ENCODE data around the gene MED13.

The MED13 gene

DNA sequence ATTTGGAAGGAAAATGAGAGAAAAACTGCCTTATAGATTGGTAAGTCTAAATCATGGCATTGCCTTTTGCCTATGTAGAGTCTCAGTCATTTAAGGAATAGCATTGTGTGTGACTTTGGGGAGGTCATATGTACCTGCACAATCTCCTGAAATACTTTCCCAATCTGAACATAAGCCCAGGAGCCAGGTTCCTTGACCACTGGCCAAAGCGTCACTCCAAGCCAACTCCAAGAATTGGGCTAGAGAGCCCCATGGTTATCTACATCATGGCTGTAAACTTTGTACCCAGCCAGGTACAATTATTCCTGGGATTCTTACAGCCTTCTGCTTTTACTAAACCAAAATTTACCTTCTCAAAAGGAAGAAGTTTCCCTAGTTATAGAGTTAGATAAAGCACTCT, 40.8 kb upstream of the MED13 start:
- H3K9me3 ChIP-seq (ENCODE audit: low read depth, low read length) = no peaks in the 10 kb centered on the region
- no peak overlapping the region for H3K9ac ChIP-seq (ENCODE audit: insufficient read length)
- no peak for TF ChIP-seq FOXP2 (optimal IDR thresholded peaks at IDR 0.05; ENCODE audit: control extremely low read depth, extremely low read length, insufficient read depth)
- TF ChIP-seq POLR2AphosphoS5 (IDR thresholded peaks at IDR 0.05; ENCODE audit: borderline replicate concordance, low read depth, low read length) = no peak
- no peak for TF ChIP-seq EZH2 (IDR thresholded peaks at IDR 0.05)
- H3K36me3 ChIP-seq (ENCODE audit: insufficient read depth, low read length) = no peaks in the 10 kb centered on the region
- no peak overlapping the region for H3K4me3 ChIP-seq
- DNase-seq (ENCODE audit: low read depth, low spot score) = no peak
- no peak overlapping the region for H3K27ac ChIP-seq

- DNase-seq (ENCODE audit: low read depth, low spot score) = no peak
- no peaks in the 10 kb centered on the region for H3K36me3 ChIP-seq (ENCODE audit: insufficient read depth, low read length)
- H3K9ac ChIP-seq (ENCODE audit: insufficient read length) = no peak overlapping the region
- H3K9me3 ChIP-seq (ENCODE audit: low read depth, low read length) = no peaks in the 10 kb centered on the region
- H3K4me3 ChIP-seq = no peak overlapping the region
- no peak for TF ChIP-seq POLR2AphosphoS5 (IDR thresholded peaks at IDR 0.05; ENCODE audit: borderline replicate concordance, low read depth, low read length)
- no peak overlapping the region for H3K27ac ChIP-seq
Observed at GRCh38 chr17:62105357-62105756, 40.3 kb upstream of the MED13 start.

- Histone ChIP-seq H3K4me3 (no peak overlapping the region), H3K36me3 (ENCODE audit: insufficient read depth, low read length) (no peaks in the 10 kb centered on the region), H3K9ac (ENCODE audit: insufficient read length) (no peak overlapping the region), H3K27ac (no peak overlapping the region), H3K9me3 (ENCODE audit: low read depth, low read length) (no peaks in the 10 kb centered on the region)
- DNase-seq (ENCODE audit: low read depth, low spot score) = no peak
- TF ChIP-seq EZH2 (IDR thresholded peaks at IDR 0.05) = no peak
- no peak for TF ChIP-seq POLR2AphosphoS5 (IDR thresholded peaks at IDR 0.05; ENCODE audit: borderline replicate concordance, low read depth, low read length)
- no peak for TF ChIP-seq FOXP2 (optimal IDR thresholded peaks at IDR 0.05; ENCODE audit: control extremely low read depth, extremely low read length, insufficient read depth)
Observed at GRCh38 chr17:62101515-62101914, 36.4 kb upstream of the MED13 start.

- H3K4me3 ChIP-seq = no peak overlapping the region
- DNase-seq (ENCODE audit: low read depth, low spot score) = no peak
- no peak for TF ChIP-seq FOXP2 (optimal IDR thresholded peaks at IDR 0.05; ENCODE audit: control extremely low read depth, extremely low read length, insufficient read depth)
- TF ChIP-seq POLR2AphosphoS5 (IDR thresholded peaks at IDR 0.05; ENCODE audit: borderline replicate concordance, low read depth, low read length) = no peak
- TF ChIP-seq EZH2 (IDR thresholded peaks at IDR 0.05) = no peak
- H3K9me3 ChIP-seq (ENCODE audit: low read depth, low read length) = no peaks in the 10 kb centered on the region
- H3K9ac ChIP-seq (ENCODE audit: insufficient read length) = no peak overlapping the region
- H3K27ac ChIP-seq = no peak overlapping the region
- no peaks in the 10 kb centered on the region for H3K36me3 ChIP-seq (ENCODE audit: insufficient read depth, low read length)
Observed at GRCh38 chr17:62101090-62101489, 36.0 kb upstream of the MED13 start.

DNA sequence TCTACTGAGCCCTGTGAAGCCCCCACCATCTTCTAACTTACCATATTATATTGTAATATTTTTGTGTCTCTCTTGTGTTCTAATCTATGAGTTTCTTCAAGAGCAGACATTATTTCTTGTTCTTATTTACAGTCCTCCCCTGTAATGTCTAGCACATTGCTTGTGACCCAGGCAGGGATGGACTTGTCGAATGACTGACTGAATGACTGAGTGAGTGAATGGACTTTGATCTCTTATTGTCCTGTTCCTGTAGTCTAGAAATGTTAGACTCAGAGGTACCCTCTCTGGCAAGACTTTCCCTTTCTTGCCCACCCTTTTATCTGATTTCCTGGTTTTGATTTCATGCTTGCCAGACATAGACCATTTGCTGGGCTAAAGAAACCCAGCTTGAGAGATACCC, 35.0 kb upstream of the MED13 start:
- TF ChIP-seq POLR2AphosphoS5 (IDR thresholded peaks at IDR 0.05; ENCODE audit: borderline replicate concordance, low read depth, low read length) = no peak
- TF ChIP-seq FOXP2 (optimal IDR thresholded peaks at IDR 0.05; ENCODE audit: control extremely low read depth, extremely low read length, insufficient read depth) = no peak
- no peak for TF ChIP-seq EZH2 (IDR thresholded peaks at IDR 0.05)

GRCh38 chr17:62099532-62099931, 34.5 kb upstream of the MED13 start:
- no peaks in the 10 kb centered on the region for H3K9me3 ChIP-seq (ENCODE audit: low read depth, low read length)

More for the DNA sequence above, 35.0 kb upstream of the MED13 start:
- DNase-seq (ENCODE audit: low read depth, low spot score) = no peak
- Histone ChIP-seq H3K27ac (no peak overlapping the region), H3K4me3 (no peak overlapping the region), H3K9me3 (ENCODE audit: low read depth, low read length) (no peaks in the 10 kb centered on the region), H3K36me3 (ENCODE audit: insufficient read depth, low read length) (no peaks in the 10 kb centered on the region), H3K9ac (ENCODE audit: insufficient read length) (no peak overlapping the region)

DNA sequence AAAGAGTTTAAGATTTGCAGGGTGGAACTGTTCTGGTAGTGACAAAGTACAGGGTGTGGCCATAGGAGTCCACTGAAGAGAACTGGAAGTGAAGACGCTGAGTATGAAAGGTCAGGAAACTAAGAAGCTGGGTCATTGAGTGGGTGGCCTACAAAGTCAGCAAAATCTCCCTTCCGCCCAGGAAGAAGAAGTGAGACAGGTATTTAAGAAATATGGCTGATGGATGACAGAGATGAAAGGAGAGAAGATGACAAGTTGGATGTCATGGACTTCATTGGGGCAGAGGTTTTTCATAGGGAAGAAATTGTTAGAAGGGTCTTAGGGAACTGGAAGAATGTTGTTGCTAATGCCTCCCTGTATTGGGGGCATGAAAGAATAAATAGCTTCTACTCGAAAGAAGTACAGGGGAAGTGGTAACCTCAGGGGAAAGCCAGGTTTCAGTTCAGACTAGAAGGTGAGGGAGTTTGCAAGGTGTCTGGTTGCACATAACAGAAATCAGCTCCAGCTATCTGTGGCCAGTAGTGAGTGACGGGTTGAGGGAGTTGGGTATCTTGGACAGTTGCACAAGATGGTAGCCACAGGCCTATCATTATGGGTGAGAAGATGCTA, 33.6 kb upstream of the MED13 start:
- DNase-seq (ENCODE audit: low read depth, low spot score) = no peak
- TF ChIP-seq EZH2 (IDR thresholded peaks at IDR 0.05) = no peak
- no peak for TF ChIP-seq FOXP2 (optimal IDR thresholded peaks at IDR 0.05; ENCODE audit: control extremely low read depth, extremely low read length, insufficient read depth)
- no peak for TF ChIP-seq POLR2AphosphoS5 (IDR thresholded peaks at IDR 0.05; ENCODE audit: borderline replicate concordance, low read depth, low read length)
- no peaks in the 10 kb centered on the region for H3K9me3 ChIP-seq (ENCODE audit: low read depth, low read length)
- no peaks in the 10 kb centered on the region for H3K36me3 ChIP-seq (ENCODE audit: insufficient read depth, low read length)
- H3K27ac ChIP-seq = no peak overlapping the region
- no peak overlapping the region for H3K4me3 ChIP-seq
- H3K9ac ChIP-seq (ENCODE audit: insufficient read length) = no peak overlapping the region

More at GRCh38 chr17:62099532-62099931, 34.5 kb upstream of the MED13 start:
- no peak overlapping the region for H3K4me3 ChIP-seq
- no peak overlapping the region for H3K27ac ChIP-seq
- H3K36me3 ChIP-seq (ENCODE audit: insufficient read depth, low read length) = no peaks in the 10 kb centered on the region
- no peak for TF ChIP-seq EZH2 (IDR thresholded peaks at IDR 0.05)
- TF ChIP-seq FOXP2 (optimal IDR thresholded peaks at IDR 0.05; ENCODE audit: control extremely low read depth, extremely low read length, insufficient read depth) = no peak
- TF ChIP-seq POLR2AphosphoS5 (IDR thresholded peaks at IDR 0.05; ENCODE audit: borderline replicate concordance, low read depth, low read length) = no peak
- no peak overlapping the region for H3K9ac ChIP-seq (ENCODE audit: insufficient read length)
- DNase-seq (ENCODE audit: low read depth, low spot score) = no peak

DNA sequence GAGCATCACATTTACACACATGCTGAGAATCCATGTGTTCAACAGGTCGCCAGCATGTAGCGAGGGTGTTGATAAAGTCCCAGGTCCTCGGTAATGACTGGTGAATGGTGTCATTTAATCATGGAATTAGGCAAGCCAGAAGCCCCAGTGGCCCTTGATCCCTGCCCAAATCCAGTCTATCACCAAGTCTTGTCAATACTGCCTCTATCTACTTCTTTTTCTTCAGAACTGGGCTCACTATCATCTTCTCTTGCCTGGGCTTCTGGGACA, 31.3 kb upstream of the MED13 start:
- Histone ChIP-seq H3K27ac (no peak overlapping the region), H3K4me3 (no peak overlapping the region), H3K9ac (ENCODE audit: insufficient read length) (no peak overlapping the region), H3K36me3 (ENCODE audit: insufficient read depth, low read length) (no peaks in the 10 kb centered on the region), H3K9me3 (ENCODE audit: low read depth, low read length) (no peaks in the 10 kb centered on the region)
- DNase-seq (ENCODE audit: low read depth, low spot score) = no peak
- TF ChIP-seq EZH2 (IDR thresholded peaks at IDR 0.05) = no peak
- no peak for TF ChIP-seq POLR2AphosphoS5 (IDR thresholded peaks at IDR 0.05; ENCODE audit: borderline replicate concordance, low read depth, low read length)
- TF ChIP-seq FOXP2 (optimal IDR thresholded peaks at IDR 0.05; ENCODE audit: control extremely low read depth, extremely low read length, insufficient read depth) = no peak

- H3K9me3 ChIP-seq (ENCODE audit: low read depth, low read length) = no peaks in the 10 kb centered on the region
- no peak overlapping the region for H3K27ac ChIP-seq
- no peak overlapping the region for H3K4me3 ChIP-seq
- TF ChIP-seq FOXP2 (optimal IDR thresholded peaks at IDR 0.05; ENCODE audit: control extremely low read depth, extremely low read length, insufficient read depth) (no peak), EZH2 (IDR thresholded peaks at IDR 0.05) (no peak), POLR2AphosphoS5 (IDR thresholded peaks at IDR 0.05; ENCODE audit: borderline replicate concordance, low read depth, low read length) (no peak)
- DNase-seq (ENCODE audit: low read depth, low spot score) = no peak
- H3K9ac ChIP-seq (ENCODE audit: insufficient read length) = no peak overlapping the region
- H3K36me3 ChIP-seq (ENCODE audit: insufficient read depth, low read length) = no peaks in the 10 kb centered on the region
Observed at GRCh38 chr17:62094175-62094574, 29.1 kb upstream of the MED13 start.
